ENCODE results near the gene ZNF513.

DNA sequence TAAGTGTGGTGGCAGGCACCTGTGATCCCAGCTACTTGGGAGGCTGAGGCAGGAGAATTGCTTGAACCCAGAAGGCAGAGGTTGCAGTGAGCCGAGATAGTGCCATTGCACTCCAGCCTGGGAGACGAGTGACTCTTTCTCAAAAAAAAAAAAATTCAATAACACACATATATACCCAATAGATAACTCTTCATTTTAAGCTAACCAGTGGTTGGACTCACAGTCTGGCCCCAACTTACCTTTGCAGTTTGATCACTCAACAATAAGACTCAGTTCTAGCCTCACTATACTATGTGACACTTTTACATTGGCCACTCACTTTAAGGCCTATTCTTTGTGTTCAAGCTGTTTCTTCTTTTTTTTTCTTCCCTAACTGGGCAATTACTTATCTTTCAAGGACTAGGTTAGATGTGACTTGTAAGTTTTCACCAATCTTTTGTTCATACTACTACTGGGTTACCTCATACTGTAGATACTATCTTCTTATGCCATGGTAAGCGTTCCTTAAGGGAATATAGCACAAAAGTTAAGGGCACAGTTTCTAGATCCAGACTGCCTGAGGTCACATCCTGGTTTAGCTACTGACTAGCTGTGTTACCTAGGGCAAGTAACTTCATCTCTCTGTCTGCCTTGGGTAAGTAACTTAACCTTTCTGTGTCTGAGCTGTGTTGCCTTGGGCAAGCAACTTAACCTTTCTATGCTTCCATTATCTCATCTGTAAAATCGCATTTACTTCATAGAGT, 17.7 kb downstream of the ZNF513 start:
- TF ChIP-seq CTCF (IDR thresholded peaks at IDR 0.05; ENCODE audit: borderline replicate concordance, extremely low read depth, low read length, poor library complexity, severe bottlenecking) (no peak), EZH2 (IDR thresholded peaks at IDR 0.05; ENCODE audit: borderline replicate concordance, low read depth, low read length, severe bottlenecking) (no peak)

All from DND-41 (cell line).